ENCODE data around the gene DESI1. TPM values are rescaled to one million over a fixed set of nuclear protein-coding genes. Genes with fewer than 3 reads are reported as not detected.

DESI1 gene
- total RNA-seq, 6 donors from 2014 or later = 28.2 to 41.5 (median 31.1) TPM

DNA sequence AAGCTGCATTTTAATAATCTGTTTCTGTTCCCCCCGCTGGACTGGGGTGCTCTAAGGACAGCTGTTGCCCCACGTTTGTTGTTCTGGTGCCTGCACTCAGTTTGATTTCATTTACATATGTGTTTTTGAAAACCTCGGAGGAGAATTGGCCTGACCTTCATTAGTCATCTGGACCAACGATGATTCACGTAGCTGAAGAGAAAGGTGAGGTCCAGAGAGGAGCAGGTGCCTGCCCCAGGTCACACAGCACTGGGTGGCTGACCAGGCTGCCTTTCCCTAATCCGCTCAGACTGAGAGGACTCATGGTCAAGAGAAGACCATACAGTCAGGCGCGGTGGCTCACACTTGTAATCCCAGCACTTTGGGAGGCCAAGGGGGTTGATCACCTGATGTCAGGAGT is 56.3 kb downstream of the DESI1 start:
- no peaks in the 10 kb centered on the region for H3K36me3 ChIP-seq
- peak overlapping the region in 1 of 4 donors; percentile 9 for H3K27ac ChIP-seq
- WGBS, 2 donors = 87 to 90% methylated on average over 5 to 8 of the region's 8 CpGs
- peaks cover 0 to 9% (median 2%) of the 10 kb centered on the region in 4 donors for H3K4me1 ChIP-seq
- H3K27me3 ChIP-seq = no peaks in the 10 kb centered on the region
- ATAC-seq (ENCODE audit: low FRiP score in 2 of 2) (no peak), DNase-seq (no peak)
- no peak overlapping the region for H3K4me3 ChIP-seq
- no peaks in the 10 kb centered on the region for H3K9me3 ChIP-seq
- no peak for TF ChIP-seq POLR2AphosphoS5 (IDR thresholded peaks at IDR 0.05)
- TF ChIP-seq CTCF (IDR thresholded peaks at IDR 0.05) = no peak
- TF ChIP-seq EP300 (IDR thresholded peaks at IDR 0.05) = no peak
- TF ChIP-seq POLR2A (IDR thresholded peaks at IDR 0.05) = no peak

GRCh38 chr22:41563051-41563711 is 57.7 kb downstream of the DESI1 start:
- Histone ChIP-seq H3K27me3 (no peaks in the 10 kb centered on the region), H3K27ac (peak overlapping the region in 2 of 4 donors; percentile 1 to 46), H3K4me3 (no peak overlapping the region), H3K9me3 (no peaks in the 10 kb centered on the region), H3K4me1 (peaks cover 0 to 15% (median 4%) of the 10 kb centered on the region in 4 donors), H3K36me3 (no peaks in the 10 kb centered on the region)
- peak in 1 of 2 donors; percentile 21 for ATAC-seq (ENCODE audit: low FRiP score in 2 of 2)
- 49 to 61% methylated on average over 10 of the region's 10 CpGs for WGBS, 2 donors
- TF ChIP-seq EP300 (IDR thresholded peaks at IDR 0.05) = no peak
- no peak for TF ChIP-seq CTCF (IDR thresholded peaks at IDR 0.05)
- no peak for TF ChIP-seq POLR2A (IDR thresholded peaks at IDR 0.05)
- TF ChIP-seq POLR2AphosphoS5 (IDR thresholded peaks at IDR 0.05) = no peak
- DNase-seq = no peak

GRCh38 chr22:41562461-41562860 is 58.4 kb downstream of the DESI1 start:
- ATAC-seq (ENCODE audit: low FRiP score in 2 of 2) (no peak), DNase-seq (no peak)
- Histone ChIP-seq H3K4me3 (no peak overlapping the region), H3K36me3 (no peaks in the 10 kb centered on the region), H3K9me3 (no peaks in the 10 kb centered on the region), H3K27ac (peak overlapping the region in 3 of 4 donors; percentile 1 to 71 (median 46)), H3K4me1 (peaks cover 0 to 22% (median 7%) of the 10 kb centered on the region in 4 donors), H3K27me3 (no peaks in the 10 kb centered on the region)
- no peak for TF ChIP-seq POLR2A (IDR thresholded peaks at IDR 0.05)
- no peak for TF ChIP-seq CTCF (IDR thresholded peaks at IDR 0.05)
- TF ChIP-seq POLR2AphosphoS5 (IDR thresholded peaks at IDR 0.05) = no peak
- no peak for TF ChIP-seq EP300 (IDR thresholded peaks at IDR 0.05)
- 75 to 83% methylated on average over 3 to 4 of the region's 4 CpGs for WGBS, 2 donors

GRCh38 chr22:41561788-41562187 is 59.1 kb downstream of the DESI1 start:
- peak overlapping the region in 3 of 4 donors; percentile 42 to 84 (median 71) for H3K27ac ChIP-seq
- H3K9me3 ChIP-seq = no peaks in the 10 kb centered on the region
- H3K4me3 ChIP-seq = peak overlapping the region in 3 of 4 donors; percentile 6 to 38 (median 35)
- DNase-seq = no peak
- peaks cover 4 to 23% (median 13%) of the 10 kb centered on the region in 4 donors for H3K4me1 ChIP-seq
- no peak for ATAC-seq (ENCODE audit: low FRiP score in 2 of 2)
- WGBS, 2 donors = 72 to 79% methylated on average over 4 to 5 of the region's 5 CpGs
- TF ChIP-seq CTCF (IDR thresholded peaks at IDR 0.05) (no peak), POLR2AphosphoS5 (IDR thresholded peaks at IDR 0.05) (no peak), EP300 (IDR thresholded peaks at IDR 0.05) (no peak), POLR2A (IDR thresholded peaks at IDR 0.05) (no peak)
- no peaks in the 10 kb centered on the region for H3K27me3 ChIP-seq
- no peaks in the 10 kb centered on the region for H3K36me3 ChIP-seq

- Histone ChIP-seq H3K4me1 (peaks cover 7 to 26% (median 16%) of the 10 kb centered on the region in 4 donors), H3K9me3 (no peaks in the 10 kb centered on the region), H3K36me3 (no peaks in the 10 kb centered on the region), H3K27ac (peak overlapping the region; percentile 31 to 84 (median 56)), H3K27me3 (no peaks in the 10 kb centered on the region), H3K4me3 (peak overlapping the region in 3 of 4 donors; percentile 6 to 38 (median 35))
- DNase-seq = no peak
- no peak for ATAC-seq (ENCODE audit: low FRiP score in 2 of 2)
- WGBS, 2 donors = 61 to 68% methylated on average over 4 to 10 of the region's 10 CpGs
- TF ChIP-seq EP300 (IDR thresholded peaks at IDR 0.05) (no peak), CTCF (IDR thresholded peaks at IDR 0.05) (no peak), POLR2AphosphoS5 (IDR thresholded peaks at IDR 0.05) (no peak), POLR2A (IDR thresholded peaks at IDR 0.05) (no peak)
Measured at GRCh38 chr22:41561335-41561734, 59.5 kb downstream of the DESI1 start.

Measured in upper lobe of left lung (tissue), 6 donors.